ENCODE results near the gene ZNF521.
A peak's percentile ranks its signal among the peaks of the same experiment; 100 is the strongest.

The ZNF521 gene

GRCh38 chr18:25351777-25352628 is at the start of gene ZNF521:
ZNF521 (minus strand) TSS chr18:25352166; CDS start chr18:25350946, 1,220 bp downstream.
- DNase-seq (ENCODE audit: low spot score) = peak; percentile 72

GRCh38 chr18:25399554-25399953 is 47.6 kb upstream of the ZNF521 start:
- peak; percentile 15 for DNase-seq (ENCODE audit: low spot score)

GRCh38 chr18:25392192-25392591 is 40.2 kb upstream of the ZNF521 start:
- no peak for DNase-seq (ENCODE audit: low spot score)

GRCh38 chr18:25373432-25374179 is 21.6 kb upstream of the ZNF521 start:
- DNase-seq (ENCODE audit: low spot score) = no peak

- no peak for DNase-seq (ENCODE audit: low spot score)
Measured at GRCh38 chr18:25370391-25370790, 18.4 kb upstream of the ZNF521 start.

GRCh38 chr18:25365242-25365641 is 13.3 kb upstream of the ZNF521 start:
- no peak for DNase-seq (ENCODE audit: low spot score)

GRCh38 chr18:25364732-25365131 is 12.8 kb upstream of the ZNF521 start:
- no peak for DNase-seq (ENCODE audit: low spot score)

- peak; percentile 32 for DNase-seq (ENCODE audit: low spot score)
Measured at GRCh38 chr18:25360301-25360899, 8.4 kb upstream of the ZNF521 start.

GRCh38 chr18:25353080-25353479 is 1.1 kb upstream of the ZNF521 start:
- DNase-seq (ENCODE audit: low spot score) = no peak

- DNase-seq (ENCODE audit: low spot score) = no peak
Measured at GRCh38 chr18:25352629-25353005, 651 bp upstream of the ZNF521 start.

- DNase-seq (ENCODE audit: low spot score) = no peak
Measured at GRCh38 chr18:25351280-25351775, 638 bp downstream of the ZNF521 start.

- DNase-seq (ENCODE audit: low spot score) = no peak
Measured at GRCh38 chr18:25350489-25351251, 1.3 kb downstream of the ZNF521 start.

- no peak for DNase-seq (ENCODE audit: low spot score)
Measured at GRCh38 chr18:25349926-25350487, 2.0 kb downstream of the ZNF521 start.

- DNase-seq (ENCODE audit: low spot score) = no peak
Measured at GRCh38 chr18:25349131-25349925, 2.6 kb downstream of the ZNF521 start.

GRCh38 chr18:25348386-25349130 is 3.4 kb downstream of the ZNF521 start:
- DNase-seq (ENCODE audit: low spot score) = no peak

- DNase-seq (ENCODE audit: low spot score) = no peak
Measured at GRCh38 chr18:25346561-25346960, 5.4 kb downstream of the ZNF521 start.

- no peak for DNase-seq (ENCODE audit: low spot score)
Measured at GRCh38 chr18:25345081-25345866, 6.7 kb downstream of the ZNF521 start.

- DNase-seq (ENCODE audit: low spot score) = no peak
Measured at GRCh38 chr18:25341831-25342230, 10.1 kb downstream of the ZNF521 start.

GRCh38 chr18:25340762-25341161 is 11.2 kb downstream of the ZNF521 start:
- DNase-seq (ENCODE audit: low spot score) = no peak
